ENCODE data around the gene TWIST1.

TWIST1 gene

DNA sequence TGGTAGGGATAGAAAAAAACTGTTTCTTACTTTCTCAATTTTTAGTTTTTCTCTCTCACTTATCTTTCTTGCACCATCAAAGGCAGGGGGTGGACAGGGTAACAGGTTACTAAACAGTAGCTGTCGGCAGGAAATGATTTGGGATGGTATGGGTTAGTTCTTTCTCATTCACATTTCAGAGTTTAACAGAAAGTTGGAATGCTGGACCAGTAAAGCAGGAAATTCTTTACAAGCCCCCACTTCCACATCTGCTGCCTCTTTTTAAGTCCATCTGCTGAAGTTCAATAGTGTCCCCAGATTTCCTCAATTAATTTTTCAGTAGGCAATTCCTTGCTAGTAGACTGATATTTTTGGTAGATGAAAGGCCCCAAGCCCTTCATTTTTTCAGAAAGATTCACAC lies 23.3 kb downstream of the TWIST1 start:
- no peak for FAIRE-seq

DNA sequence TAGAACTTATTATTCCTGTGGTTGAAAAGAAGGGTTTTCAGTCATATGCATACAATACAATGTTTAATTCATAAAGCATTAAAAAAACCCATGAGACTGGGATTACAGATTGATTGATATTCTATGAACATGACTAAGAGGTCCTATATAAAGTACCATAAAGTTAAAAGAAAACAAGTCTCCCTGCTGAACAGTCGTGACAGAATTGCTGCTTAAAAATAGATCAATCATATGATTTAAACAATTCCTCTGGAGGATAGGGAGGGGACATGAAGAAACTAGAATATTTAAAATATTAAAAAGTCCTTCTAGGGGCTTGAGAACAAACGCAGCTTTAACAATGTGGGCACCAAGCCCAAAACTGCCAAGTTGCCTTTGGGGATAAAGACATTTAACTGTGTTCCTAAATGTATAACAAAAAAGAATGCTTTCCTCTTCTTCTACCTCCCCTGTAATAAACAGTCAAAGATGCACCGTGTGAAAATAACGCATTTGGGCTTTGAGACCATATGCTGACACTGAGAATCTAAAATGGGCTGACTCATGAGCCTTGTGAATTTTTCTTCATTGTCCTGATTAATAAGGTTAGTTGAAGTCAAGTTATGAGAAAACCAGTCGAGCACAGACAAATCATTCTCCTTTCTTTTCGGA lies 25.8 kb downstream of the TWIST1 start:
- no peak for FAIRE-seq

DNA sequence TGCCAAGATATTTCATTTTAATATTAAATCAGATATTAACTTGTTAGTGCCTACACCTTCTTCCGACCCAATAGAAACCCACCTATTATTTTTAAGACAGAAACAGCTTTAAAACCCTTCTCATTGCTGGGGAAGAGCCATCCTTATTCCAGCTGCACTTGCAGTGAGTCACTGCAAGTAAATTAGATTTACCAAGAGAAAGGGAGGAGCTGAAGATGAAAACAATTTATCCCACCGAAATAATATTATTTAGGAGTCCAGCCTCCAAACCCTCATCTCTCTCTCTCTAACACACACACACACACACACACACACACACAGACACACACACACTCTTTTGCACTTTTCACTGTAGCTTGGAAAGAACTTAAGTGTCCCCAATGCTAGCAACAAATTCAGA lies 26.9 kb downstream of the TWIST1 start:
- no peak for FAIRE-seq

GRCh38 chr7:19089797-19090196 lies 27.6 kb downstream of the TWIST1 start:
- FAIRE-seq: no peak

DNA sequence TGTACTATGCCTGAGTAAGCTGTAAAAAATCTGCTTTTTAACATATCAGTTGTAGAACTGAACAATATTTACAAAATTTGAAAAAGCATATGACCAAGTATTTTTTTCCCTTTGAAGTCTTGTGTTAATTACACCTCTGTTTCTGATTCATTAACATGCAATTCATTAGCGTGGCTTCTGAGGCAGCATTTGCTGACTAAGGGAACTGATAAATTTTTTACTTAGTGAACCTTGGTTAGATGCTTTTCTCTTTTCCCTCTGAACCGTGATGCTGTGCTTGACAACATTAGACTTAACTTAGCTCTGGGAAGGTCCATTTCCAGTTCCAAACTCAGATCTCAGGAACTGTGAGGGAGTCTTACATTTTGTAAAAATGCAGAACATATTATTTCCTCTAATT lies 28.1 kb downstream of the TWIST1 start:
- no peak for FAIRE-seq

GRCh38 chr7:19080093-19080492 lies 37.3 kb downstream of the TWIST1 start:
- no peak for FAIRE-seq

DNA sequence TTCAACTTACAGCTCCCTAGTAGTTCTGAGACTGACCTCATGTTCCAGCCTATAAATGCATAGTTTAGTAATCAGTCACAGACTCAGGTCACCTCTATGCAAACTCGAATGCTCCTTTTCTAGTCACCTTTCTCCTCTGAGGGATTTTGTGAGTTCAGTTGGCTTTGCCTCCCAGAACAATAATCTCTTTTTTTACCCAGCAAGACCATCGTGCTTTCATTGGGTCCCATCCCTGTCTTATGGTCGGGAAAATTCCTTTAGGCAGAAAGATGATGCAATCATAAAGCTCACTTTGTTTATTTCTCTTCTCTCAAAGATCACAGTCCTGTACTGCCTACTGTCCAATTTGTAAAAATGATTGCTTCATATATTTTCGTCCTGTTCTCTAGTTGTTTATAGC lies 38.4 kb downstream of the TWIST1 start:
- no peak for FAIRE-seq

DNA sequence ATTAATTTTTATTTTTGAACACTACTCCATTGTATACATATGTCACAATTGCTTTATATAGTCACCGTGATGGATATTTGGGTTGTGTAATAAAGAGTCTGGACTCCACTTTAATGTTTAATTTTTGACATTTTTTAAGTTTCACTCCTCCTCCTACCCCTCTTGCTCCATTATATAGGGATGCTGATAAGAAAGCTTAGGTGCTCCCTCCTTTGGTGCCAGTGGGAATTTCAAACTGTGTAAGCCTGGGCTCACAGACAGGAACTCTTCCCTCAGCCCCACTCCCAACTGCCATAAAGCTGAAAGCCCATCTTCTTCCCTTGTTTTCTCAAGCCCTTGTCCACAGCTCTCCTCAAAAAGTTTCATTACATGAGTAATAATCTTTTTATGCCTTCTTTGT lies 47.6 kb downstream of the TWIST1 start:
- no peak for FAIRE-seq

- no peak for FAIRE-seq
Measured at GRCh38 chr7:19066170-19066569, 51.3 kb downstream of the TWIST1 start.

Data from TTC549 (cell line).